PC-9 (cell line): ENCODE measurements around the gene CSTA.

Experiments
- EZH2 ChIP-seq: fragments of 200-600 bp; sonication (generic); IDR thresholded peaks from 2 replicates; pipeline ENCODE4 v1.8.0; 2017; ENCODE audit warnings: antibody characterized with exemption, low read depth
- TF ChIP-seq, protein P1 (sequence below): fragments of 200-600 bp; sonication (generic); conservative IDR thresholded peaks from 2 replicates; pipeline ENCODE4 v1.6.1; 2017; ENCODE audit warnings: mixed run types, antibody characterized with exemption, mild to moderate bottlenecking, moderate library complexity

DNA sequence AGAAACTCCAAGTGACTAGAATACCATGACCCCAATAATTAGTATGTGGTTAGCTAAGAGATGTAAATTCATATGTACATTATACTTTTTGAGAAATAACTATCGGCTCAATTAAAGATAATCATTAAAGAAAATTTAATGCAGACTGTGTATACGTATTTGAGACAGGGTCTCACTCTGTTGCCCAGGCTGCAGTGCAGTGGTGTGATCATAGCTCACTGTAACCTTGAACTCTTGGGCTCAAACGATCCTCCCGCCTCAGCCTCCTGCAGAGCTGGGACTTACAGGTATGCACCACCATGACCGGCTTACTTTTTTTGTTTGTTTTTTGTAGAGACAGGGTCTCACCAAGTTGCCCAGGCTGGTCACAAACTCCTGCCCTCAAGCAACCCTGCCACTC lies 8.7 kb upstream of the CSTA start:
- no peak for TF ChIP-seq EZH2
- TF ChIP-seq, protein P1, sequence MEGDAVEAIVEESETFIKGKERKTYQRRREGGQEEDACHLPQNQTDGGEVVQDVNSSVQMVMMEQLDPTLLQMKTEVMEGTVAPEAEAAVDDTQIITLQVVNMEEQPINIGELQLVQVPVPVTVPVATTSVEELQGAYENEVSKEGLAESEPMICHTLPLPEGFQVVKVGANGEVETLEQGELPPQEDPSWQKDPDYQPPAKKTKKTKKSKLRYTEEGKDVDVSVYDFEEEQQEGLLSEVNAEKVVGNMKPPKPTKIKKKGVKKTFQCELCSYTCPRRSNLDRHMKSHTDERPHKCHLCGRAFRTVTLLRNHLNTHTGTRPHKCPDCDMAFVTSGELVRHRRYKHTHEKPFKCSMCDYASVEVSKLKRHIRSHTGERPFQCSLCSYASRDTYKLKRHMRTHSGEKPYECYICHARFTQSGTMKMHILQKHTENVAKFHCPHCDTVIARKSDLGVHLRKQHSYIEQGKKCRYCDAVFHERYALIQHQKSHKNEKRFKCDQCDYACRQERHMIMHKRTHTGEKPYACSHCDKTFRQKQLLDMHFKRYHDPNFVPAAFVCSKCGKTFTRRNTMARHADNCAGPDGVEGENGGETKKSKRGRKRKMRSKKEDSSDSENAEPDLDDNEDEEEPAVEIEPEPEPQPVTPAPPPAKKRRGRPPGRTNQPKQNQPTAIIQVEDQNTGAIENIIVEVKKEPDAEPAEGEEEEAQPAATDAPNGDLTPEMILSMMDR, result no peak
